ENCODE measurements around the gene FBXW8. TPM values are rescaled to one million over a fixed set of nuclear protein-coding genes. Genes with fewer than 3 reads are reported as not detected.

Gene FBXW8
- total and polyA plus RNA-seq, 2 donors (not counting 3 experiments of a cell fraction or from before 2014, with no cell fraction given): 15.4 TPM

DNA sequence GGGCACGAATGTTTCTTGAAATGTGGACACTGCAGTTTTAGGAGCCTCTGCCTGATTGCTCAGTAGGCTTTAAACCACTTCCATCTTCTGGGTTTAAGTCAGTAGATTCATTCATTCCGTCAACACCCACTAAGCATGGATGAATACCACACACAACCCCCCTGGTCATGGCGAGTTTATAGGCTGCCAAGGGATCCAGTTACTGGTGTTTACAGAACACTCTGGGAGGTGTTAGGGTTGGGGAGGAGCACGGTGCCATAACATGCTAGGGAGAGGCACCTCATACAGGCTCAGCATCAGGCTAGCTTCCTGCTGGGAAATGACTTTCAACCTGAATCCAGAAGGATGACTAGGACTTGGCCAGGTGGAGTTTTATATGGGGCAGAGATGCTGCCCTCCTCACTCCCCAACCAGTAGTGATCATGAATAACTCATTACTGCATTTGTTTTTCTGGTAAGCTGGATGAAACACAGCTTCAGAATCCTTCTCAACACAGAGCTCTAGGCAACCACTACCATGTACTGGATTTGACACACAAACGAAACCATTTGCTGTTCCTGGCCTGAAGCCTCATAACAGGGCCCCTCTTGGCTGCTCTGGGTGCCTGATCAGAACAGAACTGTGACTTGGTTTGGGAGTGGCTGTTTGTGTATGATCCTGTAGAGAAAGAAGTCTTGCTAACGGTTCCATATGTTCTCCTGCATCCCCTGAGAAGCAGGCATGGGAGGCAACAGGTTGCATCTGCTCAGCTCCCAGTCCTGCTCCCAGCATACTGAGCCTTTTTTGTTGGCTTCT, 47.9 kb downstream of the FBXW8 start:
- intact Hi-C loops (cut with micrococcal nuclease): no loop called here

More for the DNA sequence above, 47.9 kb downstream of the FBXW8 start:
- no peak overlapping the region for H3K27ac ChIP-seq (ENCODE audit: insufficient read depth, low read depth, low read length)
- H3K27me3 ChIP-seq (ENCODE audit: control insufficient read depth in 2 of 2, insufficient read depth in 2 of 2, low read length in 2 of 2): no peaks in the 10 kb centered on the region
- dilution Hi-C loops (cut with MboI; ENCODE audit: extremely low pct_ligation_motif_present, low sequenced_read_pairs): no loop called here
- peaks cover 2% of the 10 kb centered on the region for H3K4me1 ChIP-seq (ENCODE audit: control insufficient read depth, extremely low read depth, insufficient read depth, low read length)
- DNase-seq (ENCODE audit: low read depth, low spot score): no peak
- BruUV-seq (replicated peaks): no TSS peak
- TF ChIP-seq, protein P1, sequence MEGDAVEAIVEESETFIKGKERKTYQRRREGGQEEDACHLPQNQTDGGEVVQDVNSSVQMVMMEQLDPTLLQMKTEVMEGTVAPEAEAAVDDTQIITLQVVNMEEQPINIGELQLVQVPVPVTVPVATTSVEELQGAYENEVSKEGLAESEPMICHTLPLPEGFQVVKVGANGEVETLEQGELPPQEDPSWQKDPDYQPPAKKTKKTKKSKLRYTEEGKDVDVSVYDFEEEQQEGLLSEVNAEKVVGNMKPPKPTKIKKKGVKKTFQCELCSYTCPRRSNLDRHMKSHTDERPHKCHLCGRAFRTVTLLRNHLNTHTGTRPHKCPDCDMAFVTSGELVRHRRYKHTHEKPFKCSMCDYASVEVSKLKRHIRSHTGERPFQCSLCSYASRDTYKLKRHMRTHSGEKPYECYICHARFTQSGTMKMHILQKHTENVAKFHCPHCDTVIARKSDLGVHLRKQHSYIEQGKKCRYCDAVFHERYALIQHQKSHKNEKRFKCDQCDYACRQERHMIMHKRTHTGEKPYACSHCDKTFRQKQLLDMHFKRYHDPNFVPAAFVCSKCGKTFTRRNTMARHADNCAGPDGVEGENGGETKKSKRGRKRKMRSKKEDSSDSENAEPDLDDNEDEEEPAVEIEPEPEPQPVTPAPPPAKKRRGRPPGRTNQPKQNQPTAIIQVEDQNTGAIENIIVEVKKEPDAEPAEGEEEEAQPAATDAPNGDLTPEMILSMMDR (IDR thresholded peaks at IDR 0.05; ENCODE audit: extremely low read depth in 1 of 2, insufficient read depth in 1 of 2, low read depth in 1 of 2, low read length in 2 of 2): no peak
- TF ChIP-seq POLR2A (IDR thresholded peaks at IDR 0.05; ENCODE audit: low read depth, low read length): no peak
- TF ChIP-seq POLR2AphosphoS5 (IDR thresholded peaks at IDR 0.05; ENCODE audit: insufficient read depth, low read depth, low read length): no peak
- no peak for TF ChIP-seq JUN (IDR thresholded peaks at IDR 0.05; ENCODE audit: borderline replicate concordance, insufficient read depth, insufficient read length, low read depth)
- TF ChIP-seq FOS (IDR thresholded peaks at IDR 0.05; ENCODE audit: borderline replicate concordance, insufficient read depth, low read length): no peak
- TF ChIP-seq, protein P2, sequence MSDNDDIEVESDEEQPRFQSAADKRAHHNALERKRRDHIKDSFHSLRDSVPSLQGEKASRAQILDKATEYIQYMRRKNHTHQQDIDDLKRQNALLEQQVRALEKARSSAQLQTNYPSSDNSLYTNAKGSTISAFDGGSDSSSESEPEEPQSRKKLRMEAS (IDR thresholded peaks at IDR 0.05; ENCODE audit: insufficient read depth, insufficient read length): no peak
- no peak for TF ChIP-seq GATA2 (IDR thresholded peaks at IDR 0.05; ENCODE audit: insufficient read depth, insufficient read length, low read depth, low read length)
- no peak for TF ChIP-seq EZH2 (IDR thresholded peaks at IDR 0.05; ENCODE audit: borderline replicate concordance, low read depth, low read length, severe bottlenecking)
- no peak for TF ChIP-seq MYC (IDR thresholded peaks at IDR 0.05; ENCODE audit: low read depth, low read length)
- ChIA-PET CTCF (interaction anchor here (0.9 kb wide), 1 partner anchor 9 kb away, joined by 3 read pairs; no protein-coding TSS in a partner anchor), POLR2A (no interaction called here)
- no peak overlapping the region for H3K4me2 ChIP-seq (ENCODE audit: insufficient read depth, low read length)
- no peaks in the 10 kb centered on the region for H4K20me1 ChIP-seq (replicated peaks; ENCODE audit: control insufficient read depth, extremely low read depth, insufficient read depth, low read length)
- H3K9me3 ChIP-seq (replicated peaks; ENCODE audit: control insufficient read depth, insufficient read depth, low read length): no peaks in the 10 kb centered on the region
- H3K36me3 ChIP-seq (ENCODE audit: control insufficient read depth in 2 of 2, extremely low read depth in 1 of 2, insufficient read depth in 2 of 2, low read length in 2 of 2): no peaks in the 10 kb centered on the region
- no peak overlapping the region for H3K4me3 ChIP-seq (replicated peaks in 1 of 3; ENCODE audit: insufficient read depth in 1 of 3, low read depth in 1 of 3, low read length in 3 of 3)
- no peaks in the 10 kb centered on the region for H3K79me2 ChIP-seq (ENCODE audit: control insufficient read depth, insufficient read depth, low read length)
- H2AFZ ChIP-seq (ENCODE audit: low read depth, low read length): no peak overlapping the region
- FAIRE-seq: no peak
- no peaks in the 10 kb centered on the region for H3K9me1 ChIP-seq (replicated peaks; ENCODE audit: control insufficient read depth, extremely low read depth, insufficient read depth, low read length)
- H3K9ac ChIP-seq (replicated peaks; ENCODE audit: extremely low read depth, insufficient read depth, low read length): no peak overlapping the region

Data from endothelial cell of umbilical vein (primary cell).